ENCODE results near the gene MDP1.
"Not testable (repeated sequence)": the region's sequence is repeated elsewhere in the genome, so short reads cannot be mapped to it uniquely, and the experiment has no call there.

MDP1 gene

DNA sequence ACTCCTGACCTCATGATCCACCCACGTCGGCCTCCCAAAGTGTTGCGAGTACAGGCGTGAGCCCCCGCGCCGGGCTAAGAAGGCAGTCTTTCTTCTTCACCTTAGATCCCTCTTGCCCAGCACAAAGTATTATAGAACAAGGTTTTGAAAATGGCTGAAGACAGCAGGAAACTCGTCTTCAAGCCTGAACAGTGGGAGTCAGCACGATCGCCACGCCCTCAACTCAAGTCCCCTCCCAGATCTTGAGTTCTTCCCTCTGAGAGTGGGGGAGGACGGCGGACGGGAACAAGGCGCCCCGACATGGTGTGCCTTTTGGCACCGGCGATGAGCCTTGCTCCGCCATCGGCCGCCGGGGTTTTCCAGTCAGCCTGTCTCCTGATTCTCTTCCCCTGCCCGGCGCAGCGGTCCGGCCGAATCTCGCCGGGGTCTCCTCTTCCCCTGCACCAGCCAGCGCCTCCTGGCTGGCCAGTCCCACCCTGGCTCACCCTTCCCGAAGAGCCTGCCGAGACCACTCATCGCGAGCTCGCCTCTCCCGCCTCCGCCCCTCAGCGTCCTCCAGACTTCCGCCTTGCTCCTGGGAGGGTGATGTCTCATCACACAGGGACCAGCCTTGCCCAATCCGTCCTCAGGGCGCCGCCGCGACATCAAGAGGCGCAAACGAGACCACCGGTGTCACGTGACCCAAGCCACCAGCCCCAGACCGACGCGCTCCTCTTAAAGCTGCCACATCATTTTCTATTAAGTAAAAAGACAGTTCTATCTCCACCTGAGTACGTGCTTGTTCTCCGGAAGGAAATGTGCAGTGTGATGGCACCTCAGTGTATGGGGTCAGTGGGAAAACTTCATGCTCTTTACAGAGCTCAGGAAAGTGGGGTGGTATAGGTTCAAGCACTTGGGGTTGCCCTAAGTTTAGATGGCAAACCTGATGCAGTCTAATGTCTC is 2.7 kb downstream of the MDP1 start, which contains the start of gene CHMP4A:
TSS of gene CHMP4A (minus strand) at position 565 of the 942 bp plus-strand sequence. CDS start at position 516, 49 bp downstream.
- peak within 1 kb of the TSS; percentile 96 for H3K27ac ChIP-seq
- TF ChIP-seq, protein P1, sequence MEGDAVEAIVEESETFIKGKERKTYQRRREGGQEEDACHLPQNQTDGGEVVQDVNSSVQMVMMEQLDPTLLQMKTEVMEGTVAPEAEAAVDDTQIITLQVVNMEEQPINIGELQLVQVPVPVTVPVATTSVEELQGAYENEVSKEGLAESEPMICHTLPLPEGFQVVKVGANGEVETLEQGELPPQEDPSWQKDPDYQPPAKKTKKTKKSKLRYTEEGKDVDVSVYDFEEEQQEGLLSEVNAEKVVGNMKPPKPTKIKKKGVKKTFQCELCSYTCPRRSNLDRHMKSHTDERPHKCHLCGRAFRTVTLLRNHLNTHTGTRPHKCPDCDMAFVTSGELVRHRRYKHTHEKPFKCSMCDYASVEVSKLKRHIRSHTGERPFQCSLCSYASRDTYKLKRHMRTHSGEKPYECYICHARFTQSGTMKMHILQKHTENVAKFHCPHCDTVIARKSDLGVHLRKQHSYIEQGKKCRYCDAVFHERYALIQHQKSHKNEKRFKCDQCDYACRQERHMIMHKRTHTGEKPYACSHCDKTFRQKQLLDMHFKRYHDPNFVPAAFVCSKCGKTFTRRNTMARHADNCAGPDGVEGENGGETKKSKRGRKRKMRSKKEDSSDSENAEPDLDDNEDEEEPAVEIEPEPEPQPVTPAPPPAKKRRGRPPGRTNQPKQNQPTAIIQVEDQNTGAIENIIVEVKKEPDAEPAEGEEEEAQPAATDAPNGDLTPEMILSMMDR (IDR thresholded peaks at IDR 0.05), result no peak
- TF ChIP-seq ZFX (IDR thresholded peaks at IDR 0.05; ENCODE audit: borderline replicate concordance), result no peak

- peak overlapping the region; percentile 96; the same call in 1 of the 2 replicates for H3K27ac ChIP-seq
- TF ChIP-seq, protein P1 (IDR thresholded peaks at IDR 0.05), result no peak
- no peak for TF ChIP-seq ZFX (IDR thresholded peaks at IDR 0.05; ENCODE audit: borderline replicate concordance)
Observed at GRCh38 chr14:24211311-24211710, 4.6 kb downstream of the MDP1 start.

DNA sequence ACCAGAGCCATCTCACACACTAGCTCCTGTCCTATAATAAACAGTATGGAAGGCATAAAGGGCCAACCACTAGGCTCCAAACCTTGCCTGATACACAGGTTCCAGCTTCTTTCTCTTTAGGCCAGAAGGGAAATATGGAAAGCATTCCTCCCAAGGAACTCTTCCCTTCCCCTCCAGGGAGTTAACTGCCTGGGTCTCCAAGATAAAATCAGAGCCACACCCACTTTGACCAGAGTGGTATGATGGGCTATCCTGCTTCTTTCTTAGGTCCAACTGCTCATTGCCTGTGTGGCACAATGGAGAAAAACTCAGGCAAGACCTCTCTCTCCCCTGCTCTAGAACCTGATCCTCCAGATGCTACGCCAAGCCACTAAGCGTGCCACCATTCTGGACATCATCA is 8.2 kb downstream of the MDP1 start:
- TF ChIP-seq, protein P1 (IDR thresholded peaks at IDR 0.05), result no peak
- no peak for TF ChIP-seq ZFX (IDR thresholded peaks at IDR 0.05; ENCODE audit: borderline replicate concordance)
- no peak overlapping the region for H3K27ac ChIP-seq

DNA sequence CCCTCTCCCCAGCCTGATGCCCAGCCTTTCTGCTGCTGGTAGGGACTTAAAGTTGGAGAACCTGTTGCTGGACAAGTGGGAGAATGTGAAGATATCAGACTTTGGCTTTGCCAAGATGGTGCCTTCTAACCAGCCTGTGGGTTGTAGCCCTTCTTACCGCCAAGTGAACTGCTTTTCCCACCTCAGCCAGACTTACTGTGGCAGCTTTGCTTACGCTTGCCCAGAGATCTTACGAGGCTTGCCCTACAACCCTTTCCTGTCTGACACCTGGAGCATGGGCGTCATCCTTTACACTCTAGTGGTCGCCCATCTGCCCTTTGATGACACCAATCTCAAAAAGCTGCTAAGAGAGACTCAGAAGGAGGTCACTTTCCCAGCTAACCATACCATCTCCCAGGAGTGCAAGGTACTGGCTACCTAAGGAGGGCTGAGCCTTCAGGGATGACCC is 8.7 kb downstream of the MDP1 start:
- TF ChIP-seq, protein P1 (IDR thresholded peaks at IDR 0.05), result no peak
- TF ChIP-seq ZFX (IDR thresholded peaks at IDR 0.05; ENCODE audit: borderline replicate concordance), result no peak
- no peak overlapping the region for H3K27ac ChIP-seq

DNA sequence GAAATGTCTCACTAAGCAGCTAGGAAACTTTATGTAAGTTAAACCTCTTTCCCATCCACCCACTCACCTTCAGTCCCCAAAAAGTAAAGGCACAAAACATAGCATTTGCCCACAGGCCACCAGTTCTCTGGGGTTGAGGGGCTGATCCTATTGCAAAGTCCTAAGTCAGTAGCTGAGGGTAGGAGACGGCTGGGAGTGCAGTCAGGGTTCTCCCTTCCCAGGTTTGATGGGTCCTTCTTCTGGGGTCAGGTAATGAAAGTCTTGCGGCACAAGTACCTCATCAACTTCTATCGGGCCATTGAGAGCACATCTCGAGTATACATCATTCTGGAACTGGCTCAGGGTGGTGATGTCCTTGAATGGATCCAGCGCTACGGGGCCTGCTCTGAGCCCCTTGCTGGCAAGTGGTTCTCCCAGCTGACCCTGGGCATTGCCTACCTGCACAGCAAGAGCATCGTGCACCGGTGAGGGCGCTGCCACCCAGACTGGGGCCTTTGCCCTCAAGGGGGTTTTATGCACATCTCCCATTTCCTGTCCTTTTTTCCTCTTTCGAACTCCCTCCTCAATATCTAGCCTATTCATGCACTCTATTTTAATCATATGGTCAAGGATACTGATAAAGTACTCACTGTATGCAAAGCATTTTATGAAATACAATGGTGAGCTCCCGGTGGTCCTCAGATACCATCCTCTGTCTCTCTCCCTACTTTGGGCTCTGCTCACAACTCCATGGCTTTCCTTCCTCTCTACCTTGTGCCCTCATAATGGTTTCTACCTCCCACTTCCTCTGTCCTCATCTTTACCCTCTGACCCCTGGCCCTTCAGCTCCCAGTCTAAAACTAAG is 9.4 kb downstream of the MDP1 start:
- TF ChIP-seq, protein P1 (IDR thresholded peaks at IDR 0.05), result no peak
- TF ChIP-seq ZFX (IDR thresholded peaks at IDR 0.05; ENCODE audit: borderline replicate concordance), result no peak
- H3K27ac ChIP-seq, result no peak overlapping the region

DNA sequence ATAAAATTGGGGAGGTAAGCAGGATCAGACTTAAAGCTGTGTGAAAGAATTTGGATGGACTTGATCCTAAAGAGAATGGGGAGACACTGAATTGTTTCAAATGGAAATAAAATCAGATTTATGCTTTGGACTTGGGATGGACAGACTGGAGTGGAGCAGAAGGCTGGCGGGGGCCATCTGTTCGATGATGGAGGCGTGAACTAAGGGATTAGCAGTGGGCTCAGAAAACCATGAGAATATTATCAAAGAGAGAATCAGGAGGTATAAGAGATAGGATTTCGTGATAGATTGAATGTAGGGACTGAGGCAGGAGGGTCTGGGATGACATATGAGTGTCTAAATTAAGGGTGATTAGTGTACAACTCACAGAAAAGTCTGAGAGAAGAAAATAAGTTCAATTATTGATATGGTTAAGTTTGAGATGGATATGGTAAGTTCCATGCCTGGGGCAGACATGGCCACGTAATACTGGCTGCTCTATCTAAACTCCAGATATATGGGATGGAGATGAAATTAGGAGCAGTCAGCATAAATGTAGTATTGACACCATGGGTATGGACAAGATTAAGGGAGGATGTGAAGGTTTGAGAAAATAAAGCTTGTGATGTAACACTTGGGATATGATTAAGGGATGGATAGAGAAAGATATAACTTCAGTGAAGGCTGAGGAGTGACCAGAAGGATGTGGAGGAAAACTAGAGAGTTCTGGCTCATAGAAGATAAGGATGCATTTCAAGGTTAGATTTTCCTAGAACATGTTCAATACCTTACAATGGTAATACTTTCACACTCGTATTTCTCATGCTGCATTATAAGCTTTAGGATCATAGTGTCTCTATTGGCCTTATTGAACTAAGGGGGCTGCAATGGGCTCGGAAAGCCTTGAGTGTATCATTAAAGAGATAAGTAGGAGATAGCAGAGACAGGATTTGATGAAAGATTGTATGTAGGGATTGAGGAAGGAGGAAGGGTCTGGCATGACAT is 11.4 kb downstream of the MDP1 start:
- TF ChIP-seq ZFX (IDR thresholded peaks at IDR 0.05; ENCODE audit: borderline replicate concordance), result no peak
- TF ChIP-seq, protein P1 (IDR thresholded peaks at IDR 0.05), result no peak
- no peak overlapping the region for H3K27ac ChIP-seq

GRCh38 chr14:24203249-24203886 is 12.5 kb downstream of the MDP1 start:
- H3K27ac ChIP-seq, result not testable (repeated sequence)

- not testable (repeated sequence) for H3K27ac ChIP-seq
Observed at GRCh38 chr14:24202538-24202937, 13.3 kb downstream of the MDP1 start.
